ENCODE data around the gene ARHGAP30.
A peak's percentile ranks its signal among the peaks of the same experiment; 100 is the strongest.
"Not testable (repeated sequence)": the region's sequence is repeated elsewhere in the genome, so short reads cannot be mapped to it uniquely, and the experiment has no call there.

ARHGAP30 gene

GRCh38 chr1:161037661-161038522, 31.8 kb downstream of the ARHGAP30 start:
- no peak for DNase-seq

GRCh38 chr1:161033751-161034150, 35.9 kb downstream of the ARHGAP30 start:
- DNase-seq = no peak

- no peak for DNase-seq
Observed at GRCh38 chr1:161032409-161032808, 37.3 kb downstream of the ARHGAP30 start.

GRCh38 chr1:161031874-161032273, 37.8 kb downstream of the ARHGAP30 start:
- no peak for DNase-seq

GRCh38 chr1:161029466-161029865, 40.2 kb downstream of the ARHGAP30 start:
- not testable (repeated sequence) for DNase-seq

GRCh38 chr1:161026954-161027353, 42.7 kb downstream of the ARHGAP30 start:
- not testable (repeated sequence) for DNase-seq

- DNase-seq = not testable (repeated sequence)
Observed at GRCh38 chr1:161022432-161022831, 47.3 kb downstream of the ARHGAP30 start.

- no peak for DNase-seq
Observed at GRCh38 chr1:161021970-161022353, 47.7 kb downstream of the ARHGAP30 start.

- DNase-seq = peak; percentile 96
Observed at GRCh38 chr1:161021165-161021969, 48.3 kb downstream of the ARHGAP30 start.

- DNase-seq = peak; percentile 55
Observed at GRCh38 chr1:161020509-161021164, 49.1 kb downstream of the ARHGAP30 start, which contains the start of gene F11R. Gene F11R, minus strand, starts transcription at chr1:161021152. Its CDS starts 79 bp downstream, at chr1:161021073.

- DNase-seq = no peak
Observed at GRCh38 chr1:161019751-161020495, 49.8 kb downstream of the ARHGAP30 start.

- DNase-seq = not testable (repeated sequence)
Observed at GRCh38 chr1:161019111-161019660, 50.5 kb downstream of the ARHGAP30 start.

GRCh38 chr1:161018631-161018930, 51.1 kb downstream of the ARHGAP30 start:
- DNase-seq = no peak

- no peak for DNase-seq
Observed at GRCh38 chr1:161017756-161018630, 51.7 kb downstream of the ARHGAP30 start.

GRCh38 chr1:161017181-161017580, 52.5 kb downstream of the ARHGAP30 start:
- DNase-seq = not testable (repeated sequence)

- DNase-seq = not testable (repeated sequence)
Observed at GRCh38 chr1:161016683-161017082, 53.0 kb downstream of the ARHGAP30 start.

GRCh38 chr1:161013488-161014230, 56.0 kb downstream of the ARHGAP30 start:
- no peak for DNase-seq

- no peak for DNase-seq
Observed at GRCh38 chr1:161013131-161013487, 56.6 kb downstream of the ARHGAP30 start.

GRCh38 chr1:161012420-161012819, 57.3 kb downstream of the ARHGAP30 start:
- DNase-seq = no peak

- no peak for DNase-seq
Observed at GRCh38 chr1:161009602-161010211, 60.0 kb downstream of the ARHGAP30 start.
